Spleen (tissue), 7 donors: ENCODE measurements around the gene PDCL3.

ENCODE experiments used
- POLR2A ChIP-seq, 3 donors: fragments of 450-650 bp; IDR thresholded peaks; one replicate each; pipeline ENCODE4 v1.5.1; 2017; ENCODE audit warnings: antibody characterized with exemption in 3 of 3, mild to moderate bottlenecking in 1 of 3
- POLR2AphosphoS5 ChIP-seq, 3 donors: sonication (generic); formaldehyde crosslinking; IDR thresholded peaks; one replicate each; pipeline ENCODE4 v1.5.1; 2017; ENCODE audit warnings: antibody characterized with exemption in 3 of 3
- TF ChIP-seq, protein P1 (sequence below), 11 experiments: fragments of 200-600 bp in 7 of 11; fragments of 450-650 bp in 4 of 11; sonication (generic) in 4 of 11; IDR thresholded peaks in 8 of 11; conservative IDR thresholded peaks in 3 of 11; 1 replicate in 7 of 11; 2 replicates in 4 of 11; pipeline versions ENCODE4 v1.4.0 to v1.8.0; 2016 to 2021; ENCODE audit warnings: antibody characterized with exemption in 11 of 11, inconsistent platforms in 4 of 11, mild to moderate bottlenecking in 1 of 11
- donor health status: DM: no; HTN: no; CAD: no; lungs with moderate emphysema.
- donor health status: DM: no; HTN: no; CAD: no.
- donor health status: DM: no; HTN: no; CAD: no.

GRCh38 chr2:100542418-100542817, 20.4 kb upstream of the PDCL3 start:
- TF ChIP-seq, protein P1, sequence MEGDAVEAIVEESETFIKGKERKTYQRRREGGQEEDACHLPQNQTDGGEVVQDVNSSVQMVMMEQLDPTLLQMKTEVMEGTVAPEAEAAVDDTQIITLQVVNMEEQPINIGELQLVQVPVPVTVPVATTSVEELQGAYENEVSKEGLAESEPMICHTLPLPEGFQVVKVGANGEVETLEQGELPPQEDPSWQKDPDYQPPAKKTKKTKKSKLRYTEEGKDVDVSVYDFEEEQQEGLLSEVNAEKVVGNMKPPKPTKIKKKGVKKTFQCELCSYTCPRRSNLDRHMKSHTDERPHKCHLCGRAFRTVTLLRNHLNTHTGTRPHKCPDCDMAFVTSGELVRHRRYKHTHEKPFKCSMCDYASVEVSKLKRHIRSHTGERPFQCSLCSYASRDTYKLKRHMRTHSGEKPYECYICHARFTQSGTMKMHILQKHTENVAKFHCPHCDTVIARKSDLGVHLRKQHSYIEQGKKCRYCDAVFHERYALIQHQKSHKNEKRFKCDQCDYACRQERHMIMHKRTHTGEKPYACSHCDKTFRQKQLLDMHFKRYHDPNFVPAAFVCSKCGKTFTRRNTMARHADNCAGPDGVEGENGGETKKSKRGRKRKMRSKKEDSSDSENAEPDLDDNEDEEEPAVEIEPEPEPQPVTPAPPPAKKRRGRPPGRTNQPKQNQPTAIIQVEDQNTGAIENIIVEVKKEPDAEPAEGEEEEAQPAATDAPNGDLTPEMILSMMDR (IDR thresholded peaks at IDR 0.05 in 8 of 11, conservative IDR thresholded peaks at IDR 0.05 in 3 of 11) = no peak
- no peak for TF ChIP-seq POLR2AphosphoS5 (IDR thresholded peaks at IDR 0.05)
- TF ChIP-seq POLR2A (IDR thresholded peaks at IDR 0.05) = no peak
